Astrocyte (in vitro differentiated cells and primary cell): ENCODE results near the gene MAST3. TPM values are rescaled to one million over a fixed set of nuclear protein-coding genes. Genes with fewer than 3 reads are reported as not detected.

Experiments used
- DNase-seq: peaks from one replicate; pipeline ENCODE4 v3.0.0-alpha.2; 2010; ENCODE audit warnings: low read depth
- FAIRE-seq: peaks from 2 replicates; lab custom pipeline; 2011; peaks lifted over from hg19 to GRCh38; lab: Jason Lieb, UNC
- H2AFZ ChIP-seq: 2 replicates; pipeline ENCODE4 v1.6.0; 2012; ENCODE audit warnings: low read depth, low read length, inconsistent platforms
- H3K27ac ChIP-seq: 2 replicates; pipeline ENCODE4 v1.5.1; 2011; ENCODE audit warnings: low read depth, low read length, inconsistent platforms
- H3K27me3 ChIP-seq: 2 replicates; pipeline ENCODE4 v1.6.0; 2011; ENCODE audit warnings: low read length, inconsistent platforms; ENCODE audit not compliant: insufficient read depth
- H3K36me3 ChIP-seq: 2 replicates; pipeline ENCODE4 v1.5.1; 2011; ENCODE audit warnings: low read length, inconsistent platforms; ENCODE audit not compliant: insufficient read depth
- H3K4me1 ChIP-seq: 2 replicates; pipeline ENCODE4 v1.5.1; 2011; ENCODE audit warnings: low read length, inconsistent platforms; ENCODE audit not compliant: insufficient read depth
- H3K4me2 ChIP-seq: 2 replicates; pipeline ENCODE4 v1.6.0; 2012; ENCODE audit warnings: low read length, inconsistent platforms
- H3K4me3 ChIP-seq: 2 replicates; pipeline ENCODE4 v1.5.1; 2011; ENCODE audit warnings: low read depth, mild to moderate bottlenecking, low read length, inconsistent platforms; ENCODE audit not compliant: insufficient read depth
- H3K79me2 ChIP-seq: 2 replicates; pipeline ENCODE4 v1.6.0; 2012; ENCODE audit warnings: mild to moderate bottlenecking, low read length, inconsistent platforms; ENCODE audit not compliant: insufficient read depth
- H3K9ac ChIP-seq: 2 replicates; pipeline ENCODE4 v1.6.0; 2012; ENCODE audit warnings: mild to moderate bottlenecking, low read length, inconsistent platforms
- H3K9me3 ChIP-seq: 2 replicates; pipeline ENCODE4 v1.5.1; 2012; ENCODE audit warnings: low read depth, mild to moderate bottlenecking, low read length, inconsistent platforms; ENCODE audit not compliant: insufficient read depth
- H4K20me1 ChIP-seq: 2 replicates; pipeline ENCODE4 v1.6.0; 2012; ENCODE audit warnings: low read length, inconsistent platforms; ENCODE audit not compliant: insufficient read depth
- H3K27ac Mint-ChIP-seq: one replicate; pipeline ENCODE4 v1.8.0; 2021; ENCODE audit warnings: mild to moderate bottlenecking, mixed read lengths; ENCODE audit not compliant: unreplicated experiment
- H3K27me3 Mint-ChIP-seq: one replicate; pipeline ENCODE4 v1.8.0; 2021; ENCODE audit warnings: low read depth, mixed read lengths; ENCODE audit not compliant: unreplicated experiment
- H3K36me3 Mint-ChIP-seq: one replicate; pipeline ENCODE4 v1.8.0; 2021; ENCODE audit warnings: low read depth, mixed read lengths; ENCODE audit not compliant: unreplicated experiment
- H3K4me1 Mint-ChIP-seq: one replicate; pipeline ENCODE4 v1.8.0; 2021; ENCODE audit warnings: low read depth, mixed read lengths; ENCODE audit not compliant: unreplicated experiment
- H3K4me3 Mint-ChIP-seq: one replicate; pipeline ENCODE4 v1.8.0; 2021; ENCODE audit warnings: mild to moderate bottlenecking, moderate library complexity, mixed read lengths; ENCODE audit not compliant: unreplicated experiment
- H3K9me3 Mint-ChIP-seq: one replicate; pipeline ENCODE4 v1.8.0; 2021; ENCODE audit warnings: mild to moderate bottlenecking, mixed read lengths; ENCODE audit not compliant: unreplicated experiment
- CTCF ChIP-seq: IDR thresholded peaks from 2 replicates; pipeline ENCODE4 v1.5.1; 2011; ENCODE audit warnings: low read depth, mild to moderate bottlenecking, inconsistent platforms, low read length, moderate library complexity; ENCODE audit not compliant: insufficient read depth
- EZH2 ChIP-seq: IDR thresholded peaks from 2 replicates; pipeline ENCODE4 v1.6.1; 2012; ENCODE audit warnings: mild to moderate bottlenecking, low read length, inconsistent platforms; ENCODE audit not compliant: insufficient read depth
- total RNA-seq: library from RNA; stranded (reverse); gene quantifications from 2 replicates; pipeline ENCODE4 v1.2.1, GENCODE V29; 2021

MAST3 gene
- total RNA-seq, 1 donor from 2014 or later = 5.5 TPM

DNA sequence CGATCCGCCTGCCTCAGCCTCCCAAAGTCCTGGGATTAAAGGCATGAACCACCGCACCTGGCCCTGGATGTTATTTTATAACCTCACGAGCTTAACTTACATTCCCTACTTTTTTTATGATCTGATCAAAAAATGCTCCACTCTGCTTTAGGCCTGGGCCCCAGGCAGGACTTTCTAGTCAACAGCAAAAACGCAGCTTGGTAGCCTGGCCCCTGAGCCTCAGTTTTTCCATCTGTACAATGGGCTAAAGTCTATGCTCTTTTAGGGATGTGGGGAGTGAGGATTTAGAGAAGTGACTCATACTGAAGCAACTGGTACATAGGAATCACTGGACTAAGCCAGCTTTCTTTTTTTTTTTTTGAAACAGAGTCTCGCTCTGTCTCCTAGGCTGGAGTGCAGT is 43.5 kb downstream of the MAST3 start:
- FAIRE-seq = no peak
- Histone ChIP-seq H3K79me2 (no peaks in the 10 kb centered on the region), H4K20me1 (no peaks in the 10 kb centered on the region), H3K9me3 (no peaks in the 10 kb centered on the region), H3K27ac (no peak overlapping the region), H3K4me1 (no peaks in the 10 kb centered on the region), H3K4me3 (no peak overlapping the region), H3K27me3 (no peaks in the 10 kb centered on the region), H3K4me2 (no peak overlapping the region), H3K36me3 (no peaks in the 10 kb centered on the region), H3K9ac (no peak overlapping the region), H2AFZ (no peak overlapping the region)
- Mint-ChIP-seq H3K4me1 (no peaks in the 10 kb centered on the region), H3K9me3 (peaks cover 5% of the 10 kb centered on the region), H3K27ac (no peak overlapping the region), H3K27me3 (no peaks in the 10 kb centered on the region), H3K4me3 (no peak overlapping the region), H3K36me3 (peaks cover 19% of the 10 kb centered on the region)
- no peak for DNase-seq
- no peak for TF ChIP-seq CTCF

DNA sequence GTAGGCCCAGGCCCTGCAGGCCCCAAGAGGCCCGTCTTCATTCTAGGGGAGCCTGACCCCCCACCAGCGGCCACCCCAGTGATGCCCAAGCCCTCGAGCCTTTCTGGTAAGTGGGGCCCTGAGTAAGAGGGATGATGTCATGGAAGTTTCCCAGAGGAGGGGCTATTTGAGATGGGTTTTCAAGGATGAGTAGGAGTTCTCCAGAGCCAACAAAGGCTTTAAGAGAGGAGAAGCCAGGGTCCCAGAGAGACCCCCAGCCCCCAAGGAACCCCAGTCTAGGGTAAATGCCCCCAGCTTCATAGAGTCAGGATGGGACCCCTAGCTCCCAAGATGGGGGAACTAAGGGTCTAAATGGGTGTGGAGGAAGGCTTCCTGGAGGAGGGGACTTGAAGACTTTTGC is 46.3 kb downstream of the MAST3 start:
- Mint-ChIP-seq H3K27ac (no peak overlapping the region), H3K9me3 (peaks cover 5% of the 10 kb centered on the region), H3K36me3 (peaks cover 22% of the 10 kb centered on the region), H3K4me1 (no peaks in the 10 kb centered on the region), H3K27me3 (no peaks in the 10 kb centered on the region), H3K4me3 (no peak overlapping the region)
- DNase-seq = no peak
- H3K79me2 ChIP-seq = no peaks in the 10 kb centered on the region
- no peak for FAIRE-seq
- no peak overlapping the region for H3K27ac ChIP-seq
- H3K4me3 ChIP-seq = no peak overlapping the region
- TF ChIP-seq EZH2 = no peak
- no peak for TF ChIP-seq CTCF
- no peak overlapping the region for H3K9ac ChIP-seq
- no peaks in the 10 kb centered on the region for H4K20me1 ChIP-seq
- no peaks in the 10 kb centered on the region for H3K36me3 ChIP-seq
- H3K4me1 ChIP-seq = no peaks in the 10 kb centered on the region
- no peaks in the 10 kb centered on the region for H3K9me3 ChIP-seq
- H3K4me2 ChIP-seq = no peak overlapping the region
- no peak overlapping the region for H2AFZ ChIP-seq
- no peaks in the 10 kb centered on the region for H3K27me3 ChIP-seq

- peaks cover 22% of the 10 kb centered on the region for H3K36me3 Mint-ChIP-seq
- no peaks in the 10 kb centered on the region for H3K4me1 Mint-ChIP-seq
- no peak overlapping the region for H3K27ac Mint-ChIP-seq
Observed at GRCh38 chr19:18144361-18144760, 46.8 kb downstream of the MAST3 start.

More at GRCh38 chr19:18144361-18144760, 46.8 kb downstream of the MAST3 start:
- H3K4me1 ChIP-seq = no peaks in the 10 kb centered on the region
- H3K27ac ChIP-seq = no peak overlapping the region
- H4K20me1 ChIP-seq = no peaks in the 10 kb centered on the region
- no peak for FAIRE-seq
- no peak for TF ChIP-seq EZH2
- TF ChIP-seq CTCF = no peak
- H3K4me2 ChIP-seq = no peak overlapping the region
- no peaks in the 10 kb centered on the region for H3K27me3 ChIP-seq
- no peak overlapping the region for H3K9ac ChIP-seq
- Mint-ChIP-seq H3K9me3 (peaks cover 5% of the 10 kb centered on the region), H3K27me3 (no peaks in the 10 kb centered on the region), H3K4me3 (no peak overlapping the region)
- H3K9me3 ChIP-seq = no peaks in the 10 kb centered on the region
- H3K79me2 ChIP-seq = no peaks in the 10 kb centered on the region
- H3K36me3 ChIP-seq = no peaks in the 10 kb centered on the region
- H3K4me3 ChIP-seq = no peak overlapping the region
- no peak overlapping the region for H2AFZ ChIP-seq
- DNase-seq = no peak
